Neural cell (in vitro differentiated cells): ENCODE data around the gene SLC6A2. TPM values are rescaled to one million over a fixed set of nuclear protein-coding genes. Genes with fewer than 3 reads are reported as not detected.

ENCODE experiments used
- H2AFZ ChIP-seq: fragments of 200-600, 300-800 bp; sonication (generic), shearing (Covaris generic); 2 replicates; pipeline ENCODE4 v1.6.0; 2014; ENCODE audit warnings: low read depth, mild to moderate bottlenecking, antibody characterized with exemption, low read length, moderate library complexity
- H3F3A ChIP-seq: fragments of 200-600 bp; shearing (Covaris generic); 2 replicates; pipeline ENCODE4 v1.6.1; 2016; ENCODE audit warnings: mild to moderate bottlenecking, moderate library complexity, mixed read lengths, antibody characterized with exemption, low read length; ENCODE audit not compliant: insufficient read depth, poor library complexity, severe bottlenecking
- H3K27ac ChIP-seq: fragments of 200-600, 300-800 bp; sonication (generic), shearing (Covaris generic); 2 replicates; pipeline ENCODE4 v1.5.1; 2014; ENCODE audit warnings: mild to moderate bottlenecking, low read length, moderate library complexity
- H3K27me3 ChIP-seq: fragments of 300-800, 200-600 bp; sonication (generic), shearing (Covaris generic); 2 replicates; pipeline ENCODE4 v1.6.0; 2014; ENCODE audit warnings: mild to moderate bottlenecking, low read depth, low read length, moderate library complexity; ENCODE audit not compliant: insufficient read depth
- H3K36me3 ChIP-seq: fragments of 300-800, 200-600 bp; sonication (generic), shearing (Covaris generic); 2 replicates; pipeline ENCODE4 v1.5.1; 2014; ENCODE audit warnings: mild to moderate bottlenecking, antibody characterized with exemption, low read length, moderate library complexity; ENCODE audit not compliant: insufficient read depth
- H3K4me2 ChIP-seq: fragments of 300-800, 200-600 bp; sonication (generic), shearing (Covaris generic); 2 replicates; pipeline ENCODE4 v1.6.0; 2014; ENCODE audit warnings: mild to moderate bottlenecking, low read length
- H3K4me3 ChIP-seq: fragments of 300-800, 200-600 bp; sonication (generic), shearing (Covaris generic); 2 replicates; pipeline ENCODE4 v1.5.1; 2014; ENCODE audit warnings: mild to moderate bottlenecking, low read length, moderate library complexity
- H3K79me2 ChIP-seq: fragments of 200-600 bp; shearing (Covaris generic); replicated peaks from 2 replicates; pipeline ENCODE4 v1.6.0; 2014; ENCODE audit warnings: mild to moderate bottlenecking, low read length, moderate library complexity; ENCODE audit not compliant: insufficient read depth
- H3K9ac ChIP-seq: fragments of 300-800, 200-600 bp; sonication (generic), shearing (Covaris generic); 2 replicates; pipeline ENCODE4 v1.6.1; 2016; ENCODE audit warnings: mild to moderate bottlenecking, low read length, mixed read lengths
- H3K9me2 ChIP-seq: fragments of 200-600 bp; shearing (Covaris generic); 2 replicates; pipeline ENCODE4 v1.6.1; 2016; ENCODE audit warnings: mild to moderate bottlenecking, low read length, mixed read lengths; ENCODE audit not compliant: insufficient read depth
- H3K9me3 ChIP-seq: fragments of 200-600, 300-800 bp; sonication (generic), shearing (Covaris generic); 2 replicates; pipeline ENCODE4 v1.6.1; 2016; ENCODE audit warnings: mild to moderate bottlenecking, mixed run types, low read length, moderate library complexity, mixed read lengths
- H4K20me1 ChIP-seq: fragments of 200-600 bp; shearing (Covaris generic); 2 replicates; pipeline ENCODE4 v1.6.1; 2016; ENCODE audit warnings: mild to moderate bottlenecking, mixed run types; ENCODE audit not compliant: insufficient read depth
- CTCF ChIP-seq: fragments of 450-650 bp; IDR thresholded peaks from 2 replicates; pipeline ENCODE4 v1.5.1; 2014; ENCODE audit warnings: antibody characterized with exemption, mild to moderate bottlenecking, moderate library complexity; ENCODE audit not compliant: poor library complexity, severe bottlenecking
- EP300 ChIP-seq: fragments of 450-650 bp; conservative IDR thresholded peaks from 2 replicates; pipeline ENCODE4 v1.6.1; 2014; ENCODE audit warnings: antibody characterized with exemption, mild to moderate bottlenecking, moderate library complexity; ENCODE audit not compliant: poor library complexity, severe bottlenecking
- EZH2 ChIP-seq: fragments of 200-600, 300-800 bp; shearing (Covaris generic), sonication (generic); IDR thresholded peaks from 2 replicates; pipeline ENCODE4 v1.6.1; 2014; ENCODE audit warnings: antibody characterized with exemption, low read length, borderline replicate concordance, mild to moderate bottlenecking; ENCODE audit not compliant: insufficient read depth, poor library complexity, severe bottlenecking
- MXI1 ChIP-seq: fragments of 450-650 bp; conservative IDR thresholded peaks from 2 replicates; pipeline ENCODE4 v1.6.1; 2014; ENCODE audit warnings: antibody characterized with exemption, mild to moderate bottlenecking; ENCODE audit not compliant: poor library complexity, severe bottlenecking
- POLR2AphosphoS5 ChIP-seq: IDR thresholded peaks from 2 replicates; pipeline ENCODE4 v1.6.1; 2012
- RAD21 ChIP-seq: fragments of 450-650 bp; conservative IDR thresholded peaks from 2 replicates; pipeline ENCODE4 v1.6.1; 2014; ENCODE audit warnings: antibody characterized with exemption, mild to moderate bottlenecking, moderate library complexity
- REST ChIP-seq: IDR thresholded peaks from 2 replicates; pipeline ENCODE4 v1.6.1; 2012; ENCODE audit warnings: borderline replicate concordance
- SMC3 ChIP-seq: fragments of 450-650 bp; conservative IDR thresholded peaks from 2 replicates; pipeline ENCODE4 v1.6.1; 2014; ENCODE audit warnings: antibody characterized with exemption, mild to moderate bottlenecking, moderate library complexity; ENCODE audit not compliant: poor library complexity
- TAF1 ChIP-seq: IDR thresholded peaks from 2 replicates; pipeline ENCODE4 v1.6.1; 2012; ENCODE audit warnings: low read depth
- polyA plus RNA-seq: library from polyadenylated mRNA; depleted of rRNA; stranded (reverse); fragments of >200 nt; gene quantifications from 2 replicates; pipeline ENCODE4 v1.2.3, GENCODE V29; 2014

Gene SLC6A2
- polyA plus RNA-seq, 1 donor from 2014 or later, result not detected

DNA sequence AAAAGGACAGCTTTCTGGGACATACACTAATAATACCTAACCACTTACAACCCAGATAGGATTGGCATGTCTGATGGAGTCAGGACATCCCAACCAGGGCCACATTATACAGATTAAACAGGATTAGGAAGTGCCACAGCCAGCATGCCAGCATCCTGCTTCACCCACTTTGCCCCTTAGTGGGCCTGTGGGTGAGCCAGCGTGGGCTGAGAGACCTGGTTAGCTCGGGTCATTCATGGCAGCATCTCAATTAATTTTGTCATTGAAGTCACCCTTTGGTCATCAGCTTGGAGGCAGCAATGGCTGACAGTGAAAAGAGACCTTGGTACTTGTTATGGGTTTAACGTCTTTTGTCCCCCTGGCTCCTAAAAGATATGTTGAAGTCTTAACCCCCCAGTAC, 29.9 kb upstream of the SLC6A2 start:
- no peak overlapping the region for H3K4me3 ChIP-seq
- no peaks in the 10 kb centered on the region for H4K20me1 ChIP-seq
- H3K9ac ChIP-seq, result no peak overlapping the region
- TF ChIP-seq REST, result no peak
- no peak for TF ChIP-seq RAD21
- TF ChIP-seq SMC3, result no peak
- TF ChIP-seq EP300, result no peak
- TF ChIP-seq MXI1, result no peak
- TF ChIP-seq EZH2, result no peak
- no peak for TF ChIP-seq TAF1
- no peak for TF ChIP-seq CTCF
- TF ChIP-seq POLR2AphosphoS5, result no peak
- H3K36me3 ChIP-seq, result no peaks in the 10 kb centered on the region
- H3K79me2 ChIP-seq, result no peaks in the 10 kb centered on the region
- H3K27ac ChIP-seq, result no peak overlapping the region
- H3K9me3 ChIP-seq, result no peaks in the 10 kb centered on the region
- H3K9me2 ChIP-seq, result no peaks in the 10 kb centered on the region
- no peak overlapping the region for H3K4me2 ChIP-seq
- no peak overlapping the region for H2AFZ ChIP-seq
- H3F3A ChIP-seq, result no peaks in the 10 kb centered on the region
- no peaks in the 10 kb centered on the region for H3K27me3 ChIP-seq

- Histone ChIP-seq H4K20me1 (no peaks in the 10 kb centered on the region), H3K27me3 (no peaks in the 10 kb centered on the region), H3F3A (no peaks in the 10 kb centered on the region), H3K27ac (no peak overlapping the region), H2AFZ (no peak overlapping the region), H3K9me2 (no peaks in the 10 kb centered on the region), H3K36me3 (no peaks in the 10 kb centered on the region), H3K4me3 (no peak overlapping the region), H3K79me2 (no peaks in the 10 kb centered on the region), H3K9me3 (peaks cover 8% of the 10 kb centered on the region), H3K9ac (no peak overlapping the region), H3K4me2 (no peak overlapping the region)
- no peak for TF ChIP-seq POLR2AphosphoS5
- TF ChIP-seq EP300, result no peak
- no peak for TF ChIP-seq REST
- no peak for TF ChIP-seq MXI1
- TF ChIP-seq RAD21, result no peak
- TF ChIP-seq SMC3, result no peak
- TF ChIP-seq TAF1, result no peak
- TF ChIP-seq CTCF, result no peak
- TF ChIP-seq EZH2, result no peak
These were observed 27.4 kb upstream of the SLC6A2 start for GRCh38 chr16:55628306-55628968.
